Neural crest cell (in vitro differentiated cells): ENCODE data around the gene RPL4. TPM values are rescaled to one million over a fixed set of nuclear protein-coding genes. Genes with fewer than 3 reads are reported as not detected.

Source experiments
- DNase-seq: peaks from one replicate; pipeline ENCODE4 v3.0.0; 2021; ENCODE audit warnings: low read depth, mixed read lengths, low spot score
- H3K27ac Mint-ChIP-seq: one replicate; pipeline ENCODE4 v1.8.0; 2021; ENCODE audit warnings: mild to moderate bottlenecking, mixed read lengths; ENCODE audit not compliant: unreplicated experiment
- H3K27me3 Mint-ChIP-seq: 2 replicates; pipeline ENCODE4 v1.8.0; 2021; ENCODE audit warnings: low read depth, mild to moderate bottlenecking, mixed read lengths
- H3K36me3 Mint-ChIP-seq: 2 replicates; pipeline ENCODE4 v1.8.0; 2021; ENCODE audit warnings: low read depth, mild to moderate bottlenecking, mixed read lengths
- H3K4me1 Mint-ChIP-seq: 2 replicates; pipeline ENCODE4 v1.8.0; 2021; ENCODE audit warnings: mixed read lengths
- H3K4me3 Mint-ChIP-seq: one replicate; pipeline ENCODE4 v1.8.0; 2021; ENCODE audit warnings: mild to moderate bottlenecking, mixed read lengths
- H3K9me3 Mint-ChIP-seq: 2 replicates; pipeline ENCODE4 v1.8.0; 2021; ENCODE audit warnings: mixed read lengths
- CTCF ChIP-seq: fragments of 200-600 bp; sonication (generic); conservative IDR thresholded peaks from 2 replicates; pipeline ENCODE4 v1.5.0; 2021; ENCODE audit warnings: antibody characterized with exemption, mild to moderate bottlenecking
- total RNA-seq: library from RNA; stranded (reverse); gene quantifications from 2 replicates; pipeline ENCODE4 v1.2.1, GENCODE V29; 2021

Gene RPL4
- total RNA-seq, 1 donor from 2014 or later, result 3,194 TPM

DNA sequence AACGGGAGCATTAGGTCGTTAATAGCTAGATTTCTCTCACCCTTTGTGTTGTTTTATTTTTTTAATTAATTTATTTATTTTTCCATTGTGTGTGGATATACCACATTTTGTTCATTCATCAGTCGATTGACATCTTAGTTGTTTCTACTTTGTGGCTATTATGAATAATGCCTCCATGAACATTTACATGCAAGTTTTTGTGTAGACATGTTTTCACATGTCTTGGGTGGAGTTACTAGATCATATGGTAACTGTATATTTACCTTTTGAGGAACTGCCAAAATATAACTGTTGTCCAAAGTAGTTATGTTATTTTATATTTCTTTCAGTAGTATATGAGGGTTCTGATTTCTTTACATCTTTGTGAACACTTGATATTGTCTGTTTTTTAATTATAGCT, 19.3 kb upstream of the RPL4 start:
- H3K36me3 Mint-ChIP-seq, result peaks cover 1% of the 10 kb centered on the region
- H3K4me3 Mint-ChIP-seq, result no peak overlapping the region
- H3K27ac Mint-ChIP-seq, result no peak overlapping the region
- no peaks in the 10 kb centered on the region for H3K27me3 Mint-ChIP-seq
- H3K4me1 Mint-ChIP-seq, result no peaks in the 10 kb centered on the region
- TF ChIP-seq CTCF, result no peak
- DNase-seq, result no peak
- H3K9me3 Mint-ChIP-seq, result no peaks in the 10 kb centered on the region

- H3K4me1 Mint-ChIP-seq, result no peaks in the 10 kb centered on the region
- TF ChIP-seq CTCF, result no peak
- H3K27me3 Mint-ChIP-seq, result no peaks in the 10 kb centered on the region
- peaks cover 6% of the 10 kb centered on the region for H3K36me3 Mint-ChIP-seq
- no peak overlapping the region for H3K27ac Mint-ChIP-seq
- H3K9me3 Mint-ChIP-seq, result no peaks in the 10 kb centered on the region
- no peak overlapping the region for H3K4me3 Mint-ChIP-seq
- DNase-seq, result no peak
Measured at GRCh38 chr15:66515901-66516322, 11.3 kb upstream of the RPL4 start.

DNA sequence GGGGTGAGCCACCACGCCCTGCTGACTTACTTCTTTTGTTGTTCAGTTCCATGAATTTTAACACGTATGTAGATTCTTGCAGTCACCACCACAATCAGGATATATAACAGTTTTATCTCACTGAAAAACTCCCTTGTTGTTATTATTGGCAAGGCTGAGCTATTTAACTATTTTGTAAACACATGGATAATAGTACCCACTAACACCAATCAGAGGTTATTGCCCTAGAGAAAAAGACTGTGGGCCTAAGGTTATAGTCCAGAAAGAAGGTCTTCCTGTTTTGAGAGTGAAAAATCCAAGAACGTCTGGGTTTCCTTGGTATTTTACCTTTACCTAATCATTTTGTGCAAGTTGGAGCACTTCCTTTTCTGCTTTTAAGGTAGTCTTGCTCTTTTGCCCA, 9.9 kb upstream of the RPL4 start:
- Mint-ChIP-seq H3K4me1 (no peaks in the 10 kb centered on the region), H3K4me3 (no peak overlapping the region)

GRCh38 chr15:66508293-66508883, 3.7 kb upstream of the RPL4 start:
- Mint-ChIP-seq H3K36me3 (peaks cover 9% of the 10 kb centered on the region), H3K9me3 (no peaks in the 10 kb centered on the region), H3K4me1 (peaks cover 27% of the 10 kb centered on the region), H3K27ac (no peak overlapping the region), H3K27me3 (no peaks in the 10 kb centered on the region), H3K4me3 (peak overlapping the region; percentile 87)
- TF ChIP-seq CTCF, result no peak
- no peak for DNase-seq

More for the DNA sequence above, 9.9 kb upstream of the RPL4 start:
- Mint-ChIP-seq H3K27ac (no peak overlapping the region), H3K36me3 (peaks cover 6% of the 10 kb centered on the region), H3K9me3 (no peaks in the 10 kb centered on the region), H3K27me3 (no peaks in the 10 kb centered on the region)
- no peak for TF ChIP-seq CTCF
- DNase-seq, result no peak

DNA sequence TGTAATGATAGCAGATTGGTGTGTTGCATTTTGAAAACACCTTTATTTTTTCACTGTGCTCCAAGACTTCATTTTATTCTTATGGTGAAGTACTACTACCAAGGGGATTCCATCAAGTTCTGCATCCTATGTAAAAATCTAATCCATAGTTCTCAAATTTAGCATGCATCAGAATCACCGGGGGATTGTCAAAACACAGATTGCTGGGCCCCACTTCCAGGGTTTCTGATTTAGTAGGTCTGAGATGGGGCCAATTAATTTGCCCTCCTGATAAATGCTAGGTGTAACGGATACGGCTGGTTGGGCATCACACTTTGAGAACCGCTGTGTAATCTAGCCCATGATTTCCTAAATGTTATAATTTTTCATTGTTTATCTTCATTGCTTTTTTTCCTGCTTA, 1.2 kb upstream of the RPL4 start:
- H3K27ac Mint-ChIP-seq, result peak overlapping the region; percentile 100
- peaks cover 42% of the 10 kb centered on the region for H3K4me1 Mint-ChIP-seq
- no peaks in the 10 kb centered on the region for H3K27me3 Mint-ChIP-seq
- DNase-seq, result no peak
- peaks cover 19% of the 10 kb centered on the region for H3K36me3 Mint-ChIP-seq
- no peaks in the 10 kb centered on the region for H3K9me3 Mint-ChIP-seq
- peak overlapping the region; percentile 98 for H3K4me3 Mint-ChIP-seq
- no peak for TF ChIP-seq CTCF

- H3K9me3 Mint-ChIP-seq, result no peaks in the 10 kb centered on the region
- H3K4me3 Mint-ChIP-seq, result peak overlapping the region; percentile 98
- H3K4me1 Mint-ChIP-seq, result peaks cover 42% of the 10 kb centered on the region
- TF ChIP-seq CTCF, result no peak
- peaks cover 22% of the 10 kb centered on the region for H3K36me3 Mint-ChIP-seq
- no peaks in the 10 kb centered on the region for H3K27me3 Mint-ChIP-seq
- DNase-seq, result no peak
- peak overlapping the region; percentile 100 for H3K27ac Mint-ChIP-seq
Measured at GRCh38 chr15:66505430-66505811, 766 bp upstream of the RPL4 start.
